HS-5 (cell line): ENCODE measurements around the gene EFNB3.

Source experiments
- DNase-seq: peaks from one replicate; pipeline ENCODE4 v3.0.0-alpha.2; 2012; ENCODE audit warnings: low read depth

The EFNB3 gene

DNA sequence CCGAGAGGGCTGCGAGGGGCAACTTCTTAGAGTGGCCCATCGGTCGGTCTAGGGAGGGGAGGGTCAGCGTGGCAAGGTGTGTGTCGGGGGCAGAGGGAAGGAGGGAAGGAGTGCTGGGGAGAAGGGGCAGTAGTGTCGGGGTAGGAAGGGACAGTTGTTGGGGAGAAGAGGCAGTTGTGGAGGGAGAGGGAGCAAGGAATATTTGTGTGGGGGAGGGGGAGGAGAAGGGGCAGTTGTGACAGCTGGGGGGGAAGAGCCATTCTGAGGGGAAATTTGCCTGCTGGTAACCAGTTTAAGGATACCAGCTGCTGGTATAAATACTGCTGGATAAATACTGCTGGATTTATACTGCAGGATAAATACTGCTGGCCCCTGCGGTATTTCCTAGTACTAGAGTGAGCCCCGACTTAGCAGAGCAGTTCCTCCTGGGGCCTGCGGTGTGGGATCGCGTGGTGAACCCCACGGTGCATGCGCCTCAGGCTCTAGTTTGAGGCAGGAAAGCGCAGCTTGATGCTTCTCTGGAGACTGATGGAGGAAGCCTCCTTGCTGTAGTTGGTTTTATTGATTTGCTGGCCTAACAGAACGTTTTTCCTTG lies 12.9 kb downstream of the EFNB3 start:
- DNase-seq = no peak

DNA sequence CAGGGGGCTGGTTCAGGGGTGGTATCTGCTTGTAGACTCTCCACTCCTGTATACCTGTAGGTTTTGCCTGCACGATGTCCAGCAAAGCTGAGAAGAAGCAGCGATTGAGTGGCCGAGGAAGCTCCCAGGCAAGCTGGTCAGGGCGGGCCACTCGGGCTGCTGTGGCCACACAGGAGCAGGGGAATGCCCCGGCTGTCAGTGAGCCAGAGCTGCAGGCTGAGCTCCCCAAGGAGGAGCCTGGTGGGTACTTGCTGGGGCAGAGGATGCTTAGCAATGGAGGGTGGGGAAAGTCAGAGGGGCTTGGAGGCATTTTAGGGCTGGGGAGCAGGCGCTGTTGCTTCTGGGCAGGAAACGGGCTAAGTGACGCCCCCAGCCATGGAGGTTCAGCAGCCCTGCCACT lies 14.7 kb downstream of the EFNB3 start:
- DNase-seq = no peak

DNA sequence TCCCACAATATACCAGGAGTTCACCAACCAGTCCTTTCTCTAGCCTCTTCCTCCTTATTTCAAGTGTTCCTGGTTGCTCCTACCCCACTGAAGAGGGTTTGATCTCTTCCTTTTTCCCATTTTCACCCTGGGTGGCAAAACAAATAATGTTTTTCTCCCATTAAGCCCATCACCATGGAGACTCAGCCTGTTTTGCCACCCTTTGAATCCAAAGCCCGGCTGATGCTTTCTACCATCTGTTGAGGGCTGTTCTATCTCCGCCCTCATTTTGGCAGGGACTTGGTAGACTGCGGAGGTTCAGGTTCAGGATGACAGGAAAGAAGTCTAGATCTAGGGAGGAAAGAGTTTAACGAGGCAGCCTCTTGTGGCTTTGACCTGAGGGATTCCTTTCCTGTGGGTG lies 15.1 kb downstream of the EFNB3 start:
- DNase-seq = no peak

DNA sequence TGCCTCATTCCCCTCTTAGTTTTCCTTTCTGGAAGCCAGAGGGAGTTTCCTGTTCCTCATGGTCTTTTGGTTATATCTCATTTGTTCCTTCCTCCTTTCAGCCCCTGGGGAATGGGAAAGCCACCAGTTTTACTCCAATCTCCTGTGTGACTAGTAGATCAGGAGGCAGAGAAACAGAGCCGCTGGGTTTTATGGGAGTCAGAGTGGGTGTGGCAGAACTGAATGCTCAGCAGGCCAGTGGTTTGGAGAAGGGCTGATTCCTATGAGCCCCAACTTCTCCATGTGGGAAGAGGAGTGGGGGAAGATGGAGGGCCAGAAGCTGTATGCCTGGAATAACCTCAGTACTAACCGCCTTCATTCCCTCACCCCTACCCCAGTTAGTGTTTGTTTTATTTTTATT lies 16.6 kb downstream of the EFNB3 start:
- DNase-seq = no peak

DNA sequence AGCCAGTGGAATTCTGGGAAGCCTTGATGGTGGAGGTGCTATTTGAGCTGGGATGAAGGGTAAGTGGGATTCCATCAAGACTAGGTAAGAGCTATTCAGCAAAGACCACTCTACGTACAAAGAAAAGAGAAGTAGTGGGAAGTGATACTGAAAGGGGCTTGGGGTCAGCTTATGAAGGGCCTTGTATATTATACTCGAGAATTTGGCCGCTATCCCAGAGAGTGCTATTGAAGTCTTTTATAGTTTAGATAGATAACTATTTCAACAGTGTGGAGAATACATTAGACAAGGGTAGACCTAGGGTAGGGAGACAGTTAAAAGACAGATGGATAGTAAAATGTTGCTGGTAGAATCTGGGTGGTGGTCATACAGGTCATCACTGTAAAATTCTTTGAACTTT lies 22.9 kb downstream of the EFNB3 start:
- no peak for DNase-seq

DNA sequence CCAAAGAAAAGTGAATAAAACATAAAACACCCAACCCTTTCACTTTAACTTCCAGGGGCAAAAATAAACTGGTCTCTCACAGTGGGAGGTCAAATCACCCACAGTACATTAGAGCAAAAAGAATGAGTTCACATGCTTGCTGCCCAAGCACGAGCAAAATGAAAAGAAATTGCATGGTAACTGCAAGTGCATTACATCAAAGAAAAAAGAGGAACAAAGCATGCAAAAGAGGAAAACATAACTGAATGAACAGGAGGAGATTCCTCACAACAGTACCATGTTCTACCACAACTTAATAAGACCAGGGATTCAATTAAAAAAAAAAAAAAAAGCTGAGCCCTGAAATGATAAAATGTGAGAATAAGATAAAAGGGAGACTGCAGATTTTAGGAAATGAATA lies 24.8 kb downstream of the EFNB3 start:
- DNase-seq = no peak

DNA sequence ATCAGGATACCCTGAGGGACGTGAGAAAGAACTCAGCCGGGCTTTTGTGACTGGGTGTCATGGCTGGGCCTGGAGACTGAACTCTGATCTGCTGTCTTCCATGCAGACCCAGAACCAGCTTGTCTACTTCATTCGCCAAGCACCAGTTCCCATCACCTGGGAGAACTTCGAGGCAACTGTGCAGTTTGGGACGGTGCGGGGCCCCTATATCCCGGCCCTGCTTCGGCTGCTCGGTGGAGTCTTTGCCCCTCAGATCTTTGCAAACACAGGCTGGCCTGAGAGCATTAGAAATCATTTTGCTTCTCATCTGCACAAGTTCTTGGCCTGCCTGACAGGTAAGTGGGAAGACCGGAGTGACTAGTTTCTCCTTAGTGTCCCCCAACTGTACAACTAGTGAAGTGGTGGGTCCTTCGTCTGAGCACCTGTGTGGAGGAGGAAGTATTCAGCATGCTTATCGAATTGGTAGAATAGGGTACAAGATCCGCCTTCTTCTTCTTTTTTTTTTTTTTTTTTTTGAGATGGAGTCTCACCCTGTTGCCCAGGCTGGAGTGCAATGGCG lies 28.1 kb downstream of the EFNB3 start:
- DNase-seq = no peak

DNA sequence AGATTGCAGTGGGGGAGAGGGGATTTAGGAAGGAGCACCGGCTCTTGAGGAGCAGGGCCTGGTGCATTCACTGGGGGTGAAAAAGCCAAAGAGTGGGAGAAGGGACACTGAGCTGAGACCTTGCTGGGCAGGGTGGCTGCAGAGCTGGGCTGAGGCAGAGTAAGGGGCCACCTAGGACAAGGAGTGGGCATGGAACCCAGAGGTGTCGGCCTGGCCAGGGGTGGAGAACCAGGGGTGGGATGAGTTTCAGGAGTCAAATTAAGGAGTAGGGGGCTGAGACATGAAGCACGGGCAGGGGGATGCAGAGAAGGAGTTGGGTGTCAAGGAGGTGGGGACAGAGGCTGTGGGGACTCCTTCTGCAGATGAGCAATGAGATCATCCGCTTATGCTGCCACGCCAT lies 32.6 kb downstream of the EFNB3 start:
- DNase-seq = no peak

DNA sequence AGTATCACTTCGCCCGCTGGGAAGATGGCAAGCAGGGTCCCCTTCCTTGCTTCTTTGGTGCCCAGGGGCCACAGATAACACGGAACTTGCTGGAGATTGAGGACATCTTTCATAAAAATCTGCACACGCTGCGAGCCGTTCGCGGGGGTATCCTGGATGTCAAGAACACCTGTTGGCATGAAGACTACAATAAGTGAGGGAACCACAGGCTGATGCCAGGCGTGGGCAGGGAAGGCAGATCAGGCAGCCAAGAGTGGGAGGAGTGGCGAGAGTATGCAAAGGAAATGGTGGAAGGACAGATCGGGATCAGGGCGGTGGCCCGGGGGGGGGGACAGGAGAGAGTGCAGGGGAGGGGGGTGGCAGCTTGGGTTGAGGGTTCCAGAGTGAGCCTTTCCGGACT lies 34.7 kb downstream of the EFNB3 start:
- DNase-seq = no peak

DNA sequence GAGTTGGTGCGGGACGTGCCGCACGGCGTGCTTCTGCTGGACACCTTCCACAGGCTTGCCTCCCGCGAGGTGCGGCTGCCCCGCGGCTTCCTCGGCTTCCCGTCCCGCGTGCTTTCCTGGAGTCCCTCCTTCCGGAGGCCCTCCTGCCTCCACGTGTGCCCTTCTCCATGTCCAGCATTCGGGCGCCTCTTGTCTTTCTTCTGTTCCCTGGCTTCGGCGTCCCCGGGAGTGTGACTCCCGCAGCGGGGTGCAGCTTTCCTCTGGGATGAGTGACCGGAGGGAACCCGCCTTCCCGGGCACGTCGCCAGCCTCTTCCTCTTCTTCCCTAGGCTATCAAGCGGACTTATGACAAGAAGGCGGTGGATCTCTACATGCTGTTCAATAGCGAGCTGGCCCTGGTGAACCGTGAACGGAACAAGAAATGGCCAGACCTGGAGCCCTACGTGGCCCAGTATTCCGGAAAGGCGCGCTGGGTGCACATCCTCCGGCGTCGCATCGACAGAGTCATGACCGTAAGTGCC lies 35.5 kb downstream of the EFNB3 start:
- DNase-seq = no peak

DNA sequence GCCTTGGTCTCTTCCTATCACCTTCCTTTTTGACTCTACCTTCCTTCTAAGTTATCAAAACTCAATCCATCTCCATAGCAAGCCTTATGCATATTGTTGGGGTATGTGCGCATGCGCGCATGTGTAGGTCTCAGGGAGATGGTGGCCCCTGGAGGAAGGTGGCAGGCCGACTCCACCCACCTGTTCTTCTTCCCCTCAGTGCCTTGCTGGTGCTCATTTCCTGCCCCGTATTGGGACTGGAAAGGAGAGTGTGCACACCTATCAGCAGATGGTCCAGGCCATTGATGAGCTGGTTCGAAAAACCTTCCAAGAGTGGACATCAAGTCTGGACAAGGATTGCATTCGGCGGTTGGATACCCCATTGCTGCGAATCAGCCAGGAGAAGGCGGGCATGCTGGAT lies 37.7 kb downstream of the EFNB3 start:
- DNase-seq = no peak

DNA sequence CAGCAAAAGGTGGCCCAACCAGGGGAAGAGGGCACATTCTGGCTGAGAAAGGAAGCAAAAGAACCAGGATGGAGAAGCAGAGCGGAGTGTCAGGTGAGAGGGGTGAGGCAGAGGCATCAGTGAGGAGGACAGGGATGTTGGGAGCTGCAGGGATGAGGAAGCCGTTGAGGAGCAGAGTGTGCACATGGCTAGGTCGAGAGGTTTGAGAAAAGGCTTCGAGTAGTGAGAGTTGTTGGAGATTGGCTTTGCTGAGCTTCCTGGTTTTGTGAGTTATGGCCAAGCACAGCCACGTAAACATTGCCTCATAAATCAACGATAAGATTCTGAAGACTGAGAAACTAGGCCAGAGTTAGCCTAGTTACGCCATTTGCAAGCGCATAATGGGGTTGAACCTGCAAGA lies 39.4 kb downstream of the EFNB3 start:
- DNase-seq = no peak

DNA sequence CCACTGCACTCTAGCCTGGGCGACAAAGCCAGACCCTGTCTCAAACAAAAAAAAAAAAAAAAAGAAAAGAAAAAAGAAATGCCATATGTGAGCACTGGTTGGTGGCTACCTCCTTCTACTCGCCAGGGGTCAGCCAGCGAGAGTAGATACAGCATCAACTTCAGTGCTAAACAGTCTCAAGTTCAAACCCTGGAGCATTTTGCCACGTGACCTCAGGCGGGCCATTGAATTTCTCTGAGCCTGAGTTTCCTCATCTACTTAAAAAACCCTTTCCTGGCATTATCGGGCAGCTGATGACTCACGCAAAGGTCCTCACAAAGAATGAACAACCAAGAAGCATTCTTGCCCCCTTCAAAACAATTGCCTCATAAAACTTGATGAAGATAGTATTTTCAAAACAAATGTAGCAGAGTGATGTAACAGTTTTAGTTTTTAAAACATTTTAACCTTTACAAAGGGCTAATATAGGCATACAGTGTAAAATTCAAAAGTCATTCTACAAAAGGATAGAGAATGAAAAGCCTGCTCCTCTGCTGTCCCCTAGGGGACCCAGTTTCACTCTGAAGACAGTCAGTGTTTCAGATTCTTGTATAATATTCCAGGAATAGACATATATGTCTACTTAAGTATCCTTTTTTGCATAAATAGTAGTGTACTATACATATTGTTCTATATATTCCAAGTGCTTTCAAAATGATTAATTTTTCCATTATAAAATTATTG lies 40.9 kb downstream of the EFNB3 start:
- peak; percentile 89 for DNase-seq

DNA sequence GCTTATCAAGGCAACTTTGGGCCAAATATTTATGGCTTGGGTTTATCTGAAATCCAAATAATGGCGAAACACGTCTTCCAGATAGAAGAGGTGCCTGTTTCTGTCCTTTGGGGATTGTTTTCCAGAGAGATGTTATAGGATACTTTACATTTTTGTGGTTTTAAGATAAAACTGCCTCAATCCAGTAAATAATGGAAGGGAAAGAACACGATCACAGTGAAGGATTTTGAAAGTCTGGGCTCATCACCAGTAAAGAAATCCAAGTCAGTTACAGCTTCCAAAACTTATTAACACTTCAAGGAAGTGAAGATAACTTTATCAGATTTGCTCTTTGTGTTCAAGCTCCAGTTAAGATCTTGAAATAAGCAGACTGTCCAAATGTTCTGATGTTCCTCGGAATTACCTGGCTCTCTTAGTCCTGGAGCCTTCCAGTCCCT lies 42.7 kb downstream of the EFNB3 start:
- DNase-seq = peak; percentile 33

DNA sequence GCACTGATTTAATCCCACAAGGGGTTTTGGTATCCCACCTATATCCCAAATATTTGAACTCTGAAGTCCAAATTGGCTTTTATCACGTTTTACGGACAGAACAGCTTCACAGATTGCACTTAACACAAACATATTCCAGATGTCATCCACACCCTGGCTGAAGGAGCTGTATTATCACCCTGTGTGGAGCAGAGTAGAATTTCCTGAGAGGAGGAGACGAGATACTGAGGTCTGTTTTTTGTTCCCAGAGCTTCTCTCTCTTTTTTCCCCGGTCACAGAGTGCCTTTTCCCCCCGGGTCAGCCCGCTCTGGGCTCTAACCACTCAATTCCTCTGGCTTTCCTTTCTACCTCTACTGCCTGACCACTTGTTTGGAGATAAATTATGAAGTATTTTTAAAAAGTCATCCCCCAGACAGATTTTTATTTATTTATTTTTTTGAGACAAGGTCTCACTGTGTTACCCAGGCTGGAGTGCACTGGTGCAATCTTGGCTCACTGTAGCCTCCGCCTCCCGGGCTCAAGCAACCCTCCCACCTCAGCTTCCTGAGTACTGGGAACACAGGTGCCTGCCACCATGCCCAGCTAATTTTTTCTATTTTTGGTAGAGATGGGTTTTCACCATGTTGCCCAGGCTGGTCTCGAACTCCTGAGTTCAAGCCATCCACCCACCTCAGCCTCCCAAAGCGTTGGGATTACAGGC lies 43.2 kb downstream of the EFNB3 start:
- DNase-seq = no peak

DNA sequence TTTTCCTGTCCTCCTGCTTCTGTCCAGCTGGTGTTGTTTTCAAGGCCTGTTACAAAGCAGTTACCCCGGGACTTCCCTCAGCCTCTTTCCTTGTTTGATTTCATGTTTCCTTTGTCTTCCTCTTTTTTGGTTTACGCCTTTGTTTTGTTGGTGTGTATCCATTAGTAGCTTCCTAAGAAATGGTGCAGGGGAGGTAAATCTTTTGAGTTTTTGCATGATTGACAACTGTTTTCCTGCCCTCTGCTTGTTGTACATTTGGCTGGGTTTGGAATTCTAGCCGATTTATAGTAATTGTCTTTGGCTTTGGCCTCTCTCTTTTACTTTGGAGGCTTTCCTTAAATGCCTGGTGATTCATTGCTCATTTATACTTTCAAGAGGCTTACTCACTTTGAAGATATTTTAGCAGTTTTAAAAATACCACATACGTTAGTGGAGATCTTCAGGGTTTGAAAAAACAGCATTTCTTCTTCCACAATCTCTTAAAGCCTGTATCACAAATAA lies 45.4 kb downstream of the EFNB3 start:
- DNase-seq = peak; percentile 85

DNA sequence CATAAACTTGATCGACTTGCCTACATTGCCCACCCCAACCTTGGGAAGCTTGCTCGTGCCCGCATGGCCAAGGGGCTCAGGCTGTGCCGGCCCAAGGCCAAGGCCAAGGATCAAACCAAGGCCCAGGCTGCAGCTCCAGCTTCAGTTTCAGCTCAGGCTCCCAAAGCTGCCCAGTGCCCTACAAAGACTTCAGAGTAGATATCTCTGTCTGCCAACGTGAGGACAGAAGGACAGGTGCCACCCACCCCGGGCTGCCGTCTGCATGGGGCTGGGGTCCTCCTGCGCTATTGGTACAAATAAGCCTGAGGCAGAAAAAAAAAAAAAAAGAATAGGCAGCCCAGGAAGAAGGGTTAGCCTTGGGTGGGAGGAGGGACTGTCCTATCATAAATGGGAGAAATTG lies 49.7 kb downstream of the EFNB3 start:
- DNase-seq = no peak

DNA sequence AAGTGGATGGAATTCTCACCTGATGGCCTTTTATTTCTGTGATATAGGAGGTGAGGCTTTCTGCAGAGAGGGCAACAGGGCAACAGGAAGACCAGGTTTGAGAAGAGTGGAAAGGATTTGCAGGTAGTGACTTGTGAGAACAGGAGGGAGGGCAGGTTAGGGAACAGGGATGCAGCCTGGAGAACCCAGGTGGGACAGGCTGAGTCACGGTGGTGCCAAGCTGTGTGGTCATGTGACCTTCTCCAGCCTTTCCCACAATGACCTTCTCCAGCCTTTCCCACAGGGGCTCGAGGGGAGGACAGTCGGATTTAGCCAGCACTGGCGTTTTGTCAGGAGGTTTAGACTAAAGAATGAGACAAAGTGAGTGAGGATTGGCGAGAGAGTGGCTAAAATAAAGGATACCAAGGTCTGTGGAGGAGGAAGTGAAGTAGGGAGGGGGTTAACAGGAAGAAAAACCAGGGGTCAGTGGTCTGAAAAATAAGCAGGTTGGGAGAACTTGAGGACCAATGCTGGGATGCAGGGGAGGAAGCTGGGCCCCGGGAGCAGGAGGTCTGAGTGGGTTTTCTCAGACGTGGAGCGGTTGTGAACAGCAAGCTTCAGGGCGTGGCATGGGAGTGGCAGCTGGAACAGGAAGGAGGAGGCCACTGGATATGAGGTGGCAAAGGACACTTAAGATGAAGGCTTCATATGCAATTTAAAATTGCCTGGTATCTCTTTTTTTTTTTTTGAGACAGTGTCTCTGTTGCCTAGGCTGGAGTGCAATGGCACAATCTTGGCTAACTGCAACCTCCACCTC lies 50.3 kb downstream of the EFNB3 start:
- DNase-seq = no peak

DNA sequence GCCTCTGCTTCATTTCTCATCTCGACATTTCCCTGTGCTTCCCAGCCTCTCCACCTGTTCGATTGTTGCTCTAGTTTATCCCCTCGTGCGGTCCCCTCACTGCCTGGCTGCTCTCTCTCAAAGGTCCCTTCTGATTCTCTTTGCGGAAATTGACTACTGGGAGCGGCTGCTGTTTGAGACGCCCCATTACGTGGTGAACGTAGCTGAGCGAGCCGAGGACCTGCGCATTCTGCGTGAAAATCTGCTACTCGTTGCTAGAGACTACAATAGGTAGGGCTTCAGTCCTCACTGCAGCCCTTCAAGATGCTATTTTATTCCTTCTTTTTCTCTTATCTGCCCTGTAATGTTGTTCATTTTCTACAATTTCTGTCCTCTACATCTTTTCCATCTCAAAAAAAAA lies 52.0 kb downstream of the EFNB3 start:
- DNase-seq = no peak
